B cell (primary cell): ENCODE data around the gene THAP4. TPM values are rescaled to one million over a fixed set of nuclear protein-coding genes. Genes with fewer than 3 reads are reported as not detected.

Experiments
- ATAC-seq: fragments of 200-7000 bp; cut with Tn5 transposase; one replicate; pipeline ENCODE4 v1.10.0; 2021; ENCODE audit warnings: low read depth, mild to moderate bottlenecking, moderate number of reproducible peaks, moderate library complexity
- CTCF ChIA-PET: fragments of 350-600 bp; sonication (Branson Sonifier 250); formaldehyde crosslinking; loops from one replicate; lab custom pipeline; 2021; ENCODE audit warnings: antibody characterized with exemption, inconsistent platforms; lab: Charles Lee
- POLR2A ChIA-PET: fragments of 350-600 bp; sonication (Branson Sonifier 250); formaldehyde crosslinking; loops from one replicate; lab custom pipeline; 2021; ENCODE audit warnings: antibody characterized with exemption; lab: Charles Lee
- DNase-seq: peaks from one replicate; pipeline ENCODE4 v3.0.0; 2013
- H2AFZ ChIP-seq: 2 replicates; pipeline ENCODE4 v1.6.1; 2012; ENCODE audit warnings: mild to moderate bottlenecking, low read depth, low read length; ENCODE audit not compliant: insufficient read depth, poor library complexity, severe bottlenecking
- H3K27ac ChIP-seq, 2 donors: 1 replicate in 1 of 2; 2 replicates in 1 of 2; pipeline ENCODE4 v1.5.1; 2012 to 2013; ENCODE audit warnings: low read length in 2 of 2, mild to moderate bottlenecking in 2 of 2, moderate library complexity in 1 of 2
- H3K27me3 ChIP-seq, 4 experiments: fragments of 200-600 bp in 1 of 4; sonication (generic) in 1 of 4; replicated peaks in 1 of 4; 1 replicate in 2 of 4; 2 replicates in 2 of 4; pipeline versions ENCODE4 v1.6.1 to v1.7.0; 2013 to 2016; ENCODE audit warnings: low read length in 3 of 4, mild to moderate bottlenecking in 2 of 4, mixed read lengths in 1 of 4, moderate library complexity in 1 of 4; ENCODE audit not compliant: insufficient read depth in 4 of 4, control insufficient read depth in 3 of 4; ENCODE audit errors: control extremely low read depth in 1 of 4
- H3K36me3 ChIP-seq, 2 experiments: replicated peaks in 1 of 2; 1 replicate in 1 of 2; 2 replicates in 1 of 2; pipeline versions ENCODE4 v1.6.1 to v1.7.1; 2013; ENCODE audit warnings: low read length in 1 of 2; ENCODE audit not compliant: insufficient read depth in 2 of 2, control insufficient read depth in 1 of 2; ENCODE audit errors: control extremely low read depth in 1 of 2, extremely low read depth in 1 of 2
- H3K4me1 ChIP-seq, 2 donors: fragments of 200-600 bp in 1 of 2; sonication (generic) in 1 of 2; 1 replicate in 1 of 2; 2 replicates in 1 of 2; pipeline versions ENCODE4 v1.5.1 to v1.6.1; 2013 to 2017; ENCODE audit warnings: low read length in 2 of 2; ENCODE audit not compliant: control insufficient read depth in 2 of 2, insufficient read depth in 2 of 2
- H3K4me2 ChIP-seq: replicated peaks from 2 replicates; pipeline ENCODE3; 2012; ENCODE audit warnings: mild to moderate bottlenecking, low read depth, low read length; ENCODE audit not compliant: poor library complexity, severe bottlenecking
- H3K4me3 ChIP-seq, 5 experiments: fragments of 200-600 bp in 1 of 5; sonication (generic) in 1 of 5; 1 replicate in 3 of 5; 2 replicates in 2 of 5; pipeline versions ENCODE4 v1.5.1 to v1.7.0; 2011 to 2016; ENCODE audit warnings: low read length in 4 of 5, mild to moderate bottlenecking in 4 of 5, low read depth in 2 of 5, control low read depth in 1 of 5, moderate library complexity in 1 of 5; ENCODE audit not compliant: insufficient read depth in 1 of 5; ENCODE audit errors: control extremely low read depth in 1 of 5, extremely low read depth in 1 of 5
- H3K79me2 ChIP-seq: fragments of 200-600 bp; sonication (generic); one replicate; pipeline ENCODE4 v1.6.0; 2016; ENCODE audit warnings: low read length; ENCODE audit not compliant: control insufficient read depth, insufficient read depth
- H3K9ac ChIP-seq: fragments of 200-600 bp; sonication (generic); 2 replicates; pipeline ENCODE4 v1.6.1; 2017; ENCODE audit warnings: mild to moderate bottlenecking, low read length, moderate library complexity
- H3K9me3 ChIP-seq, 3 donors: one replicate each; pipeline versions ENCODE4 v1.6.1 to v1.7.1; 2013; ENCODE audit warnings: low read length in 2 of 3; ENCODE audit not compliant: control insufficient read depth in 2 of 3, insufficient read depth in 1 of 3; ENCODE audit errors: control extremely low read depth in 1 of 3
- H4K20me1 ChIP-seq: 2 replicates; pipeline ENCODE4 v1.6.0; 2012; ENCODE audit warnings: mild to moderate bottlenecking, low read length; ENCODE audit not compliant: insufficient read depth, control insufficient read depth, poor library complexity, severe bottlenecking
- H3K27ac Mint-ChIP-seq: one replicate; pipeline ENCODE4 v1.8.0; 2021; ENCODE audit warnings: mixed read lengths
- H3K27me3 Mint-ChIP-seq: one replicate; pipeline ENCODE4 v1.8.0; 2021; ENCODE audit warnings: mixed read lengths
- H3K4me1 Mint-ChIP-seq: one replicate; pipeline ENCODE4 v1.8.0; 2021; ENCODE audit warnings: mixed read lengths
- H3K4me3 Mint-ChIP-seq: one replicate; pipeline ENCODE4 v1.8.0; 2021; ENCODE audit warnings: mixed read lengths
- H3K9me3 Mint-ChIP-seq: one replicate; pipeline ENCODE4 v1.8.0; 2022; ENCODE audit warnings: mixed read lengths; ENCODE audit not compliant: insufficient read depth
- CTCF ChIP-seq: fragments of 200-600 bp; IDR thresholded peaks from one replicate; pipeline ENCODE4 v1.8.0; 2022; ENCODE audit warnings: antibody characterized with exemption, mild to moderate bottlenecking
- EZH2 ChIP-seq: IDR thresholded peaks from 2 replicates; pipeline ENCODE4 v1.6.1; 2012; ENCODE audit warnings: borderline replicate concordance, low read depth, mild to moderate bottlenecking, moderate library complexity, low read length; ENCODE audit not compliant: insufficient read depth, poor library complexity, severe bottlenecking
- WGBS: methylation state at CpG from one replicate; pipeline ENCODE4 v1.1.5; 2013; ENCODE audit warnings: missing lambda C conversion rate; ENCODE audit not compliant: insufficient coverage; 5-methylcytosine and 5-hydroxymethylcytosine counted together
- intact Hi-C: fragments of 100-400 bp; cut with micrococcal nuclease; formaldehyde crosslinking; loops from one replicate; pipeline ENCODE4 v1.10.0; 2022
- polyA plus RNA-seq: library from polyadenylated mRNA; depleted of rRNA; stranded (reverse); fragments of >200 nt; gene quantifications from 2 replicates; pipeline ENCODE4 v1.2.3, GENCODE V29; 2012
- total RNA-seq, 2 donors: library from RNA; stranded (reverse); fragments of 120-200 nt in 1 of 2; gene quantifications; 1 replicate in 1 of 2; 2 replicates in 1 of 2; pipeline versions ENCODE4 v1.2.3 to v1.2.4, GENCODE V29; 2013 to 2022

The THAP4 gene
- total and polyA plus RNA-seq, 2 donors (not counting 1 experiment from before 2014, with no cell fraction given), result 26.5 to 41.0 TPM

- ATAC-seq (no peak), DNase-seq (no peak)
- H3K9me3 Mint-ChIP-seq, result no peaks in the 10 kb centered on the region
- H3K79me2 ChIP-seq, result no peaks in the 10 kb centered on the region
- no peak overlapping the region for H3K27ac Mint-ChIP-seq
- H3K9ac ChIP-seq, result no peak overlapping the region
- TF ChIP-seq CTCF (no peak), EZH2 (no peak)
- no peak overlapping the region for H3K4me3 Mint-ChIP-seq
- H3K4me2 ChIP-seq, result no peak overlapping the region
- peaks cover 38% of the 10 kb centered on the region for H3K27me3 Mint-ChIP-seq
- H3K4me1 Mint-ChIP-seq, result no peaks in the 10 kb centered on the region
- no peak overlapping the region for H2AFZ ChIP-seq
- 62% methylated on average over 17 of the region's 21 CpGs for WGBS
- peaks cover 0 to 39% (median 3%) of the 10 kb centered on the region in 4 experiments for H3K27me3 ChIP-seq
- H3K9me3 ChIP-seq, result peaks cover 0 to 13% (median 2%) of the 10 kb centered on the region in 3 donors
- H3K27ac ChIP-seq, result no peak overlapping the region
- intact Hi-C loops, result no loop called here
- ChIA-PET CTCF (no interaction called here), POLR2A (no interaction called here)
- H4K20me1 ChIP-seq, result no peaks in the 10 kb centered on the region
- H3K4me3 ChIP-seq, result no peak overlapping the region
- no peaks in the 10 kb centered on the region for H3K36me3 ChIP-seq
- H3K4me1 ChIP-seq, result no peaks in the 10 kb centered on the region
Observed at GRCh38 chr2:241550616-241551580, 86.1 kb downstream of the THAP4 start.

DNA sequence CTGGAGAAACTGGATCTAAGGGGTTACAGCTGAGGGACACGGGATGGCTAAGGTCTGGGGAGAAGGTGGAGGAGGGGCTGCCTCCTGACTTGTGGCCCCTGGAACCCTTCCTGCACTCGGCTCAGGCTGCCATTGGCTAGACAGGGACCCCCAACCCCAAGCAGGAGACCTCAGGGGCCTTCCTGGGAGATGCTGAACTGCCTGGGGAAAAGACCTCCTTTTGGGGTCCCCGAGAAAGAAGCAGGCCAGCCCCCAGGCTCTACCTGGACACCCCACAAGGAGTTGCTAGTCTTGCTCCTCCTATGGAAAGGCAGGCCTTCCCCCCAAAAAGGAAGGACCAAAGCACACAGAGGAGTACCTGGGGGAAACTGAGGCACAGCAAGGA lies 88.5 kb downstream of the THAP4 start:
- H3K27me3 ChIP-seq, result peaks cover 0 to 43% (median 6%) of the 10 kb centered on the region in 4 experiments
- Mint-ChIP-seq H3K4me3 (no peak overlapping the region), H3K9me3 (no peaks in the 10 kb centered on the region), H3K27me3 (peaks cover 28% of the 10 kb centered on the region), H3K4me1 (no peaks in the 10 kb centered on the region), H3K27ac (no peak overlapping the region)
- ChIA-PET POLR2A (no interaction called here), CTCF (no interaction called here)
- WGBS, result 95% methylated on average over 3 of the region's 3 CpGs
- no peak overlapping the region for H3K9ac ChIP-seq
- no peaks in the 10 kb centered on the region for H3K36me3 ChIP-seq
- ATAC-seq (no peak), DNase-seq (no peak)
- TF ChIP-seq EZH2 (no peak), CTCF (no peak)
- H4K20me1 ChIP-seq, result no peaks in the 10 kb centered on the region
- intact Hi-C loops, result no loop called here
- H3K4me2 ChIP-seq, result no peak overlapping the region
- H3K4me1 ChIP-seq, result no peaks in the 10 kb centered on the region
- H3K4me3 ChIP-seq, result no peak overlapping the region
- no peak overlapping the region for H3K27ac ChIP-seq
- H3K9me3 ChIP-seq, result peaks cover 0 to 1% (median 0%) of the 10 kb centered on the region in 3 donors
- H2AFZ ChIP-seq, result no peak overlapping the region
- no peaks in the 10 kb centered on the region for H3K79me2 ChIP-seq
